HEK293 (cell line): ENCODE measurements around the gene C2CD2.

Experiments used
- PRDM1 ChIP-seq: fragments of 450-650 bp; formaldehyde crosslinking; IDR thresholded peaks from 2 replicates; pipeline ENCODE4; 2016; ENCODE audit warnings: missing biosample characterization, missing genetic modification characterization
- RBAK ChIP-seq: fragments of 450-650 bp; formaldehyde crosslinking; IDR thresholded peaks from 2 replicates; pipeline ENCODE4 v1.5.1; 2016; ENCODE audit warnings: missing biosample characterization, missing genetic modification characterization
- SCRT1 ChIP-seq: fragments of 450-650 bp; formaldehyde crosslinking; IDR thresholded peaks from 2 replicates; pipeline ENCODE4 v1.5.1; 2016; ENCODE audit warnings: missing biosample characterization, missing genetic modification characterization, borderline replicate concordance
- SP7 ChIP-seq: fragments of 450-650 bp; formaldehyde crosslinking; IDR thresholded peaks from 2 replicates; pipeline ENCODE4 v1.5.1; 2016; ENCODE audit warnings: missing biosample characterization, missing genetic modification characterization
- TRIM28 ChIP-seq: IDR thresholded peaks from 2 replicates; pipeline ENCODE4 v1.6.1; 2011; ENCODE audit warnings: low read length, control low read depth, borderline replicate concordance
- WT1 ChIP-seq: fragments of 450-650 bp; formaldehyde crosslinking; IDR thresholded peaks from 2 replicates; pipeline ENCODE4 v1.5.1; 2016; ENCODE audit warnings: missing biosample characterization, missing genetic modification characterization
- ZBTB20 ChIP-seq: fragments of 450-650 bp; formaldehyde crosslinking; IDR thresholded peaks from 2 replicates; pipeline ENCODE4 v1.5.1; 2016; ENCODE audit warnings: missing biosample characterization, missing genetic modification characterization
- ZBTB7A ChIP-seq: fragments of 450-650 bp; formaldehyde crosslinking; IDR thresholded peaks from 2 replicates; pipeline ENCODE4 v1.5.1; 2016; ENCODE audit warnings: low read depth, missing biosample characterization, missing genetic modification characterization
- ZBTB8A ChIP-seq: fragments of 450-650 bp; formaldehyde crosslinking; IDR thresholded peaks from 2 replicates; pipeline ENCODE4 v1.5.1; 2016; ENCODE audit warnings: missing biosample characterization, missing genetic modification characterization
- ZEB2 ChIP-seq: fragments of 450-650 bp; formaldehyde crosslinking; IDR thresholded peaks from 2 replicates; pipeline ENCODE4 v1.5.1; 2016; ENCODE audit warnings: missing biosample characterization, missing genetic modification characterization
- ZNF140 ChIP-seq: fragments of 450-650 bp; formaldehyde crosslinking; IDR thresholded peaks from 2 replicates; pipeline ENCODE4 v1.5.1; 2016; ENCODE audit warnings: missing biosample characterization, missing genetic modification characterization
- ZNF16 ChIP-seq: fragments of 450-650 bp; formaldehyde crosslinking; IDR thresholded peaks from 2 replicates; pipeline ENCODE4 v1.5.1; 2016; ENCODE audit warnings: low read depth, missing biosample characterization, missing genetic modification characterization
- ZNF350 ChIP-seq: fragments of 450-650 bp; formaldehyde crosslinking; IDR thresholded peaks from 2 replicates; pipeline ENCODE4 v1.5.0; 2017; ENCODE audit warnings: missing biosample characterization, mild to moderate bottlenecking, missing genetic modification characterization
- ZNF391 ChIP-seq: fragments of 450-650 bp; formaldehyde crosslinking; IDR thresholded peaks from 2 replicates; pipeline ENCODE4 v1.5.1; 2016; ENCODE audit warnings: low read depth, missing biosample characterization, missing genetic modification characterization, borderline replicate concordance
- ZNF404 ChIP-seq: fragments of 450-650 bp; formaldehyde crosslinking; IDR thresholded peaks from 2 replicates; pipeline ENCODE4 v1.5.1; 2017; ENCODE audit warnings: missing biosample characterization, missing genetic modification characterization
- ZNF426 ChIP-seq: fragments of 450-650 bp; formaldehyde crosslinking; IDR thresholded peaks from 2 replicates; pipeline ENCODE4 v1.5.1; 2017; ENCODE audit warnings: missing biosample characterization, missing genetic modification characterization, mild to moderate bottlenecking, inconsistent platforms, moderate library complexity
- ZNF48 ChIP-seq: fragments of 450-650 bp; formaldehyde crosslinking; IDR thresholded peaks from 2 replicates; pipeline ENCODE4 v1.5.1; 2016; ENCODE audit warnings: missing biosample characterization, missing genetic modification characterization
- ZNF501 ChIP-seq: fragments of 450-650 bp; formaldehyde crosslinking; IDR thresholded peaks from 2 replicates; pipeline ENCODE4 v1.5.1; 2016; ENCODE audit warnings: missing biosample characterization, missing genetic modification characterization
- ZNF530 ChIP-seq: fragments of 450-650 bp; formaldehyde crosslinking; IDR thresholded peaks from 2 replicates; pipeline ENCODE4 v1.5.1; 2016; ENCODE audit warnings: low read depth, missing biosample characterization, missing genetic modification characterization
- ZNF548 ChIP-seq: fragments of 450-650 bp; formaldehyde crosslinking; IDR thresholded peaks from 2 replicates; pipeline ENCODE4 v1.5.1; 2016; ENCODE audit warnings: missing biosample characterization, missing genetic modification characterization
- ZNF658 ChIP-seq: fragments of 450-650 bp; formaldehyde crosslinking; IDR thresholded peaks from 2 replicates; pipeline ENCODE4; 2016; ENCODE audit warnings: missing biosample characterization, missing genetic modification characterization
- ZNF76 ChIP-seq: fragments of 450-650 bp; formaldehyde crosslinking; IDR thresholded peaks from 2 replicates; pipeline ENCODE4; 2016; ENCODE audit warnings: low read depth, missing biosample characterization, missing genetic modification characterization, borderline replicate concordance
- ZNF776 ChIP-seq: fragments of 450-650 bp; formaldehyde crosslinking; IDR thresholded peaks from 2 replicates; pipeline ENCODE4 v1.5.0; 2017; ENCODE audit warnings: missing biosample characterization, missing genetic modification characterization, borderline replicate concordance
- ZNF777 ChIP-seq: fragments of 450-650 bp; formaldehyde crosslinking; IDR thresholded peaks from 2 replicates; pipeline ENCODE4 v1.5.1; 2017; ENCODE audit warnings: missing biosample characterization, missing genetic modification characterization, borderline replicate concordance
- ZNF792 ChIP-seq: fragments of 450-650 bp; formaldehyde crosslinking; IDR thresholded peaks from 2 replicates; pipeline ENCODE4 v1.5.1; 2016; ENCODE audit warnings: missing biosample characterization, missing genetic modification characterization
- TF ChIP-seq, protein P1 (sequence below): fragments of 450-650 bp; formaldehyde crosslinking; conservative IDR thresholded peaks from 2 replicates; pipeline ENCODE4 v1.5.1; 2016; ENCODE audit warnings: low read depth, missing biosample characterization, missing genetic modification characterization
- TF ChIP-seq, protein P2 (sequence below): sonication (generic); formaldehyde crosslinking; IDR thresholded peaks from 2 replicates; pipeline ENCODE4 v1.8.1; 2022; ENCODE audit warnings: mild to moderate bottlenecking, moderate library complexity, missing genetic modification reagents
- TF ChIP-seq, protein P3 (sequence below): fragments of 450-650 bp; formaldehyde crosslinking; IDR thresholded peaks from 2 replicates; pipeline ENCODE4 v1.5.1; 2017; ENCODE audit warnings: missing biosample characterization, missing genetic modification characterization
- TF ChIP-seq, protein P4 (sequence below): fragments of 450-650 bp; formaldehyde crosslinking; IDR thresholded peaks from 2 replicates; pipeline ENCODE4 v1.5.1; 2016; ENCODE audit warnings: missing biosample characterization, missing genetic modification characterization
- TF ChIP-seq, protein P5 (sequence below): fragments of 450-650 bp; formaldehyde crosslinking; IDR thresholded peaks from 2 replicates; pipeline ENCODE4 v1.5.1; 2016; ENCODE audit warnings: missing biosample characterization, missing genetic modification characterization

The C2CD2 gene

DNA sequence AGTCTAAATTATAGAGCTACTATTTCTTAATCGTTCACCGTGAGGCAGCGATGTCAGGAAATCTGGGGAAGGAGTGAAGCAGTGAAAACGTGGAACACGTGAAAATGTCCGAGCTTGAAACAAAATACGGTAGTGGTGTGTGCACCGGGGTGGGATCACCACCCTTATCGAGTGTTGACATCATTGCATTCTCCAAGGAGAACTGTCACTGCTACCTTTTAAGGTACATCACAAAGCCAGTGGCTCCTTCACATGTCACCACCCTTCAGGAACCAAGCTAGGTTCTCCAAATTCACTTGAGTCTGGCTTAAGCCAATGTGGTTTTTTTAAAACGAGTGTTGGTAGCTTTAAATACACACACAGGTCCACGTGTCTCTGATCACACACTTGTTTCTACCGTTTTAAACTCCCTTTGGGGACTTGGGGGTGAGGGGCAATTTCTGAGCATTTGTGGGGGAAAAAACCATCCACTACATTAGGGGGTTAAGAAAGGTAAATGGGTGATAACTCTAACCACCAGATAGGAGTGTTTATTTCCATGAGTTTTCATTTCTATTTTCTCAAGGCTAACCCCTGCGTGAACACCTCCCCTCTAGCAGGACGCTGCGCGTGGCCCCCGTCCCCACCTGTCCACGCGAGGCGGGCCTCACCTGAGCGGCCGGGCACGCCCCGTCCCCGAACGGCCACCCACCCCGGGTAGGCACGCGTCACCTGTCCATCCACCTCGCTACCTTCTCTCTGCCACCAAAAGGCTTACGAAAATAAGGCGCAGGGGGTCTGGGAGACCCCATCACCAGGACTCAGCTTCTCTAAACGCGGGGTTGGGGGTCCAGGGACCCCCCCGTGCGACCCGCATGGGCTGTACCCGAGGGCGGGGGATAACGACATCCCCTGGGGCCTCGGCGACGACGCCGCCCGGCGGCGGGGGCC lies 75.7 kb downstream of the C2CD2 start (continued):
- TF ChIP-seq, protein P1, sequence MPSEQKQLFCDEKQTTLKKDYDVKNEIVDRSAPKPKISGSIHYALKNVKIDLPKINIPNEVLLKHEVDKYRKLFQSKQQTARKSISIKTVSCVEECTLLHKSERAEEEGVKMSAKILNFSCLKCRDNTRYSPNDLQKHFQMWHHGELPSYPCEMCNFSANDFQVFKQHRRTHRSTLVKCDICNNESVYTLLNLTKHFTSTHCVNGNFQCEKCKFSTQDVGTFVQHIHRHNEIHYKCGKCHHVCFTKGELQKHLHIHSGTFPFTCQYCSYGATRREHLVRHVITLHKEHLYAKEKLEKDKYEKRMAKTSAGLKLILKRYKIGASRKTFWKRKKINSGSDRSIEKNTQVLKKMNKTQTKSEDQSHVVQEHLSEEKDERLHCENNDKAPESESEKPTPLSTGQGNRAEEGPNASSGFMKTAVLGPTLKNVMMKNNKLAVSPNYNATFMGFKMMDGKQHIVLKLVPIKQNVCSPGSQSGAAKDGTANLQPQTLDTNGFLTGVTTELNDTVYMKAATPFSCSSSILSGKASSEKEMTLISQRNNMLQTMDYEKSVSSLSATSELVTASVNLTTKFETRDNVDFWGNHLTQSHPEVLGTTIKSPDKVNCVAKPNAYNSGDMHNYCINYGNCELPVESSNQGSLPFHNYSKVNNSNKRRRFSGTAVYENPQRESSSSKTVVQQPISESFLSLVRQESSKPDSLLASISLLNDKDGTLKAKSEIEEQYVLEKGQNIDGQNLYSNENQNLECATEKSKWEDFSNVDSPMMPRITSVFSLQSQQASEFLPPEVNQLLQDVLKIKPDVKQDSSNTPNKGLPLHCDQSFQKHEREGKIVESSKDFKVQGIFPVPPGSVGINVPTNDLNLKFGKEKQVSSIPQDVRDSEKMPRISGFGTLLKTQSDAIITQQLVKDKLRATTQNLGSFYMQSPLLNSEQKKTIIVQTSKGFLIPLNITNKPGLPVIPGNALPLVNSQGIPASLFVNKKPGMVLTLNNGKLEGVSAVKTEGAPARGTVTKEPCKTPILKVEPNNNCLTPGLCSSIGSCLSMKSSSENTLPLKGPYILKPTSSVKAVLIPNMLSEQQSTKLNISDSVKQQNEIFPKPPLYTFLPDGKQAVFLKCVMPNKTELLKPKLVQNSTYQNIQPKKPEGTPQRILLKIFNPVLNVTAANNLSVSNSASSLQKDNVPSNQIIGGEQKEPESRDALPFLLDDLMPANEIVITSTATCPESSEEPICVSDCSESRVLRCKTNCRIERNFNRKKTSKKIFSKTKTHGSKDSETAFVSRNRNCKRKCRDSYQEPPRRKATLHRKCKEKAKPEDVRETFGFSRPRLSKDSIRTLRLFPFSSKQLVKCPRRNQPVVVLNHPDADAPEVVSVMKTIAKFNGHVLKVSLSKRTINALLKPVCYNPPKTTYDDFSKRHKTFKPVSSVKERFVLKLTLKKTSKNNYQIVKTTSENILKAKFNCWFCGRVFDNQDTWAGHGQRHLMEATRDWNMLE (tag by site-specific recombination), result no peak; the same call in 1 of the 2 replicates
- TF ChIP-seq, protein P2, sequence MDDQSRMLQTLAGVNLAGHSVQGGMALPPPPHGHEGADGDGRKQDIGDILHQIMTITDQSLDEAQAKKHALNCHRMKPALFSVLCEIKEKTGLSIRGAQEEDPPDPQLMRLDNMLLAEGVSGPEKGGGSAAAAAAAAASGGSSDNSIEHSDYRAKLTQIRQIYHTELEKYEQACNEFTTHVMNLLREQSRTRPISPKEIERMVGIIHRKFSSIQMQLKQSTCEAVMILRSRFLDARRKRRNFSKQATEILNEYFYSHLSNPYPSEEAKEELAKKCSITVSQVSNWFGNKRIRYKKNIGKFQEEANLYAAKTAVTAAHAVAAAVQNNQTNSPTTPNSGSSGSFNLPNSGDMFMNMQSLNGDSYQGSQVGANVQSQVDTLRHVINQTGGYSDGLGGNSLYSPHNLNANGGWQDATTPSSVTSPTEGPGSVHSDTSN (CRISPR knock-in tag), result no peak
- TF ChIP-seq ZNF48 (tag by site-specific recombination), result no peak
- TF ChIP-seq ZEB2 (tag by site-specific recombination), result peak; percentile 53; the same call in 1 of the 2 replicates
- no peak for TF ChIP-seq ZNF658
- TF ChIP-seq, protein P3, sequence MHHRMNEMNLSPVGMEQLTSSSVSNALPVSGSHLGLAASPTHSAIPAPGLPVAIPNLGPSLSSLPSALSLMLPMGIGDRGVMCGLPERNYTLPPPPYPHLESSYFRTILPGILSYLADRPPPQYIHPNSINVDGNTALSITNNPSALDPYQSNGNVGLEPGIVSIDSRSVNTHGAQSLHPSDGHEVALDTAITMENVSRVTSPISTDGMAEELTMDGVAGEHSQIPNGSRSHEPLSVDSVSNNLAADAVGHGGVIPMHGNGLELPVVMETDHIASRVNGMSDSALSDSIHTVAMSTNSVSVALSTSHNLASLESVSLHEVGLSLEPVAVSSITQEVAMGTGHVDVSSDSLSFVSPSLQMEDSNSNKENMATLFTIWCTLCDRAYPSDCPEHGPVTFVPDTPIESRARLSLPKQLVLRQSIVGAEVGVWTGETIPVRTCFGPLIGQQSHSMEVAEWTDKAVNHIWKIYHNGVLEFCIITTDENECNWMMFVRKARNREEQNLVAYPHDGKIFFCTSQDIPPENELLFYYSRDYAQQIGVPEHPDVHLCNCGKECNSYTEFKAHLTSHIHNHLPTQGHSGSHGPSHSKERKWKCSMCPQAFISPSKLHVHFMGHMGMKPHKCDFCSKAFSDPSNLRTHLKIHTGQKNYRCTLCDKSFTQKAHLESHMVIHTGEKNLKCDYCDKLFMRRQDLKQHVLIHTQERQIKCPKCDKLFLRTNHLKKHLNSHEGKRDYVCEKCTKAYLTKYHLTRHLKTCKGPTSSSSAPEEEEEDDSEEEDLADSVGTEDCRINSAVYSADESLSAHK (tag by site-specific recombination), result no peak
- TF ChIP-seq RBAK (tag by site-specific recombination), result no peak
- 0 out of 2 replicates have a peak, but pooled peaks have one; percentile 56 for TF ChIP-seq SP7 (tag by site-specific recombination)
- TF ChIP-seq SCRT1 (tag by site-specific recombination), result no peak
- no peak for TF ChIP-seq ZNF501 (tag by site-specific recombination)
- TF ChIP-seq ZNF391, result no peak
- TF ChIP-seq TRIM28, result no peak
- TF ChIP-seq ZNF426 (tag by site-specific recombination), result no peak
- TF ChIP-seq ZNF548 (tag by site-specific recombination), result no peak
- no peak for TF ChIP-seq ZNF792 (tag by site-specific recombination)
- TF ChIP-seq ZNF530, result no peak
- TF ChIP-seq, protein P4, sequence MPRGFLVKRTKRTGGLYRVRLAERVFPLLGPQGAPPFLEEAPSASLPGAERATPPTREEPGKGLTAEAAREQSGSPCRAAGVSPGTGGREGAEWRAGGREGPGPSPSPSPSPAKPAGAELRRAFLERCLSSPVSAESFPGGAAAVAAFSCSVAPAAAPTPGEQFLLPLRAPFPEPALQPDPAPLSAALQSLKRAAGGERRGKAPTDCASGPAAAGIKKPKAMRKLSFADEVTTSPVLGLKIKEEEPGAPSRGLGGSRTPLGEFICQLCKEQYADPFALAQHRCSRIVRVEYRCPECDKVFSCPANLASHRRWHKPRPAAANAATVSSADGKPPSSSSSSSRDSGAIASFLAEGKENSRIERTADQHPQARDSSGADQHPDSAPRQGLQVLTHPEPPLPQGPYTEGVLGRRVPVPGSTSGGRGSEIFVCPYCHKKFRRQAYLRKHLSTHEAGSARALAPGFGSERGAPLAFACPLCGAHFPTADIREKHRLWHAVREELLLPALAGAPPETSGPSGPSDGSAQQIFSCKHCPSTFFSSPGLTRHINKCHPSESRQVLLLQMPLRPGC, result no peak
- TF ChIP-seq ZNF776 (tag by site-specific recombination), result no peak
- TF ChIP-seq ZNF16, result no peak
- no peak for TF ChIP-seq WT1 (tag by site-specific recombination)
- TF ChIP-seq ZBTB20 (tag by site-specific recombination), result peak; percentile 62
- peak; percentile 87 for TF ChIP-seq PRDM1 (tag by site-specific recombination)
- TF ChIP-seq ZNF777 (tag by site-specific recombination), result no peak
- TF ChIP-seq, protein P5, sequence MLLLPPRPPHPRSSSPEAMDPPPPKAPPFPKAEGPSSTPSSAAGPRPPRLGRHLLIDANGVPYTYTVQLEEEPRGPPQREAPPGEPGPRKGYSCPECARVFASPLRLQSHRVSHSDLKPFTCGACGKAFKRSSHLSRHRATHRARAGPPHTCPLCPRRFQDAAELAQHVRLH (tag by site-specific recombination), result no peak
- TF ChIP-seq ZNF404 (tag by site-specific recombination), result no peak
- TF ChIP-seq ZBTB8A (tag by site-specific recombination), result peak; percentile 60
- no peak; the same call in 1 of the 2 replicates for TF ChIP-seq ZNF76 (tag by site-specific recombination)
- no peak for TF ChIP-seq ZNF140 (tag by site-specific recombination)
- no peak for TF ChIP-seq ZNF350 (tag by site-specific recombination)
- 0 out of 2 replicates have a peak, but pooled peaks have one; percentile 29 for TF ChIP-seq ZBTB7A (tag by site-specific recombination)
